HFF-Myc (cell line): Measurements from ENCODE around the gene GPC5.

Experiments used
- DNase-seq: peaks from one replicate; pipeline ENCODE4 v3.0.0-alpha.2; 2011; ENCODE audit warnings: low read depth; ENCODE audit errors: extremely low read depth
- H3K4me3 ChIP-seq: replicated peaks from 2 replicates; pipeline ENCODE4 v1.5.1; 2011; ENCODE audit warnings: low read depth, mild to moderate bottlenecking, control low read depth, low read length
- CTCF ChIP-seq: IDR thresholded peaks from 2 replicates; pipeline ENCODE4 v1.5.1; 2012; ENCODE audit warnings: mild to moderate bottlenecking, low read depth, low read length, control low read depth; ENCODE audit errors: missing control alignments

The GPC5 gene

GRCh38 chr13:92761710-92762109 is 1363.3 kb downstream of the GPC5 start:
- TF ChIP-seq CTCF: no peak
- no peak for DNase-seq
- H3K4me3 ChIP-seq: no peak overlapping the region

GRCh38 chr13:92767468-92767867 is 1369.0 kb downstream of the GPC5 start:
- H3K4me3 ChIP-seq: no peak overlapping the region
- no peak for TF ChIP-seq CTCF

GRCh38 chr13:92768602-92769001 is 1370.2 kb downstream of the GPC5 start:
- no peak for DNase-seq
- TF ChIP-seq CTCF: no peak
- H3K4me3 ChIP-seq: no peak overlapping the region

More at GRCh38 chr13:92767468-92767867, 1369.0 kb downstream of the GPC5 start:
- DNase-seq: no peak

GRCh38 chr13:92769046-92769445 is 1370.6 kb downstream of the GPC5 start:
- TF ChIP-seq CTCF: no peak
- H3K4me3 ChIP-seq: no peak overlapping the region
- no peak for DNase-seq

GRCh38 chr13:92775658-92776057 is 1377.2 kb downstream of the GPC5 start:
- H3K4me3 ChIP-seq: no peak overlapping the region
- TF ChIP-seq CTCF: no peak
- no peak for DNase-seq

- DNase-seq: no peak
- TF ChIP-seq CTCF: no peak
Observed at GRCh38 chr13:92781965-92782690, 1383.7 kb downstream of the GPC5 start.

GRCh38 chr13:92802776-92803175 is 1404.4 kb downstream of the GPC5 start:
- H3K4me3 ChIP-seq: no peak overlapping the region
- no peak for DNase-seq
- TF ChIP-seq CTCF: no peak

More at GRCh38 chr13:92781965-92782690, 1383.7 kb downstream of the GPC5 start:
- H3K4me3 ChIP-seq: no peak overlapping the region
